ENCODE results near the gene TRPV5. TPM values are rescaled to one million over a fixed set of nuclear protein-coding genes. Genes with fewer than 3 reads are reported as not detected.

Gene TRPV5
- polyA plus RNA-seq, 1 donor = 0.73 TPM

GRCh38 chr7:142865766-142866165 lies 67.8 kb downstream of the TRPV5 start:
- Histone ChIP-seq H3K27me3 (ENCODE audit: control insufficient read depth, insufficient read depth, low read length) (no peaks in the 10 kb centered on the region), H3K27ac (ENCODE audit: low read length) (no peak overlapping the region), H3K36me3 (ENCODE audit: control insufficient read depth, insufficient read depth, low read length) (no peaks in the 10 kb centered on the region), H3K4me3 (ENCODE audit: low read length) (no peak overlapping the region), H3K4me1 (ENCODE audit: control insufficient read depth, insufficient read depth, low read length) (no peaks in the 10 kb centered on the region), H3K9me3 (ENCODE audit: control insufficient read depth, low read depth, low read length) (peaks cover 2% of the 10 kb centered on the region)
- no CpG with 5 or more reads among the region's 13 CpGs for WGBS (ENCODE audit: insufficient coverage, low lambda C conversion rate)
- DNase-seq = no peak

- H3K4me1 ChIP-seq (ENCODE audit: control insufficient read depth, insufficient read depth, low read length) = no peaks in the 10 kb centered on the region
- no peaks in the 10 kb centered on the region for H3K36me3 ChIP-seq (ENCODE audit: control insufficient read depth, insufficient read depth, low read length)
- DNase-seq = no peak
- no peak overlapping the region for H3K4me3 ChIP-seq (ENCODE audit: low read length)
- H3K9me3 ChIP-seq (ENCODE audit: control insufficient read depth, low read depth, low read length) = peaks cover 2% of the 10 kb centered on the region
- no CpG with 5 or more reads among the region's 14 CpGs for WGBS (ENCODE audit: insufficient coverage, low lambda C conversion rate)
- no peak overlapping the region for H3K27ac ChIP-seq (ENCODE audit: low read length)
- no peaks in the 10 kb centered on the region for H3K27me3 ChIP-seq (ENCODE audit: control insufficient read depth, insufficient read depth, low read length)
Observed at GRCh38 chr7:142864980-142865747, 68.4 kb downstream of the TRPV5 start.

GRCh38 chr7:142863891-142864685 lies 69.5 kb downstream of the TRPV5 start:
- DNase-seq = no peak
- WGBS (ENCODE audit: insufficient coverage, low lambda C conversion rate) = no CpG with 5 or more reads among the region's 37 CpGs

GRCh38 chr7:142862786-142863400 lies 70.7 kb downstream of the TRPV5 start:
- no CpG with 5 or more reads among the region's 7 CpGs for WGBS (ENCODE audit: insufficient coverage, low lambda C conversion rate)
- no peak for DNase-seq
- Histone ChIP-seq H3K36me3 (ENCODE audit: control insufficient read depth, insufficient read depth, low read length) (no peaks in the 10 kb centered on the region), H3K4me3 (ENCODE audit: low read length) (no peak overlapping the region), H3K4me1 (ENCODE audit: control insufficient read depth, insufficient read depth, low read length) (no peaks in the 10 kb centered on the region), H3K27ac (ENCODE audit: low read length) (no peak overlapping the region), H3K9me3 (ENCODE audit: control insufficient read depth, low read depth, low read length) (no peaks in the 10 kb centered on the region), H3K27me3 (ENCODE audit: control insufficient read depth, insufficient read depth, low read length) (no peaks in the 10 kb centered on the region)

More at GRCh38 chr7:142863891-142864685, 69.5 kb downstream of the TRPV5 start:
- H3K27ac ChIP-seq (ENCODE audit: low read length) = no peak overlapping the region
- no peak overlapping the region for H3K4me3 ChIP-seq (ENCODE audit: low read length)
- H3K27me3 ChIP-seq (ENCODE audit: control insufficient read depth, insufficient read depth, low read length) = no peaks in the 10 kb centered on the region
- H3K9me3 ChIP-seq (ENCODE audit: control insufficient read depth, low read depth, low read length) = peaks cover 2% of the 10 kb centered on the region
- H3K4me1 ChIP-seq (ENCODE audit: control insufficient read depth, insufficient read depth, low read length) = no peaks in the 10 kb centered on the region
- no peaks in the 10 kb centered on the region for H3K36me3 ChIP-seq (ENCODE audit: control insufficient read depth, insufficient read depth, low read length)

- WGBS (ENCODE audit: insufficient coverage, low lambda C conversion rate) = no CpG with 5 or more reads among the region's 4 CpGs
- Histone ChIP-seq H3K27me3 (ENCODE audit: control insufficient read depth, insufficient read depth, low read length) (peaks cover 3% of the 10 kb centered on the region), H3K4me1 (ENCODE audit: control insufficient read depth, insufficient read depth, low read length) (no peaks in the 10 kb centered on the region), H3K9me3 (ENCODE audit: control insufficient read depth, low read depth, low read length) (no peaks in the 10 kb centered on the region), H3K4me3 (ENCODE audit: low read length) (no peak overlapping the region), H3K27ac (ENCODE audit: low read length) (no peak overlapping the region), H3K36me3 (ENCODE audit: control insufficient read depth, insufficient read depth, low read length) (no peaks in the 10 kb centered on the region)
- DNase-seq = no peak
Observed at GRCh38 chr7:142862351-142862750, 71.2 kb downstream of the TRPV5 start.

GRCh38 chr7:142860968-142861367 lies 72.6 kb downstream of the TRPV5 start:
- H3K36me3 ChIP-seq (ENCODE audit: control insufficient read depth, insufficient read depth, low read length) = no peaks in the 10 kb centered on the region
- H3K4me3 ChIP-seq (ENCODE audit: low read length) = no peak overlapping the region
- H3K9me3 ChIP-seq (ENCODE audit: control insufficient read depth, low read depth, low read length) = no peaks in the 10 kb centered on the region
- no peak for DNase-seq
- no peaks in the 10 kb centered on the region for H3K4me1 ChIP-seq (ENCODE audit: control insufficient read depth, insufficient read depth, low read length)
- H3K27me3 ChIP-seq (ENCODE audit: control insufficient read depth, insufficient read depth, low read length) = peaks cover 11% of the 10 kb centered on the region
- WGBS (ENCODE audit: insufficient coverage, low lambda C conversion rate) = no CpG with 5 or more reads among the region's 3 CpGs
- no peak overlapping the region for H3K27ac ChIP-seq (ENCODE audit: low read length)

- H3K27me3 ChIP-seq (ENCODE audit: control insufficient read depth, insufficient read depth, low read length) = peaks cover 21% of the 10 kb centered on the region
- no peaks in the 10 kb centered on the region for H3K36me3 ChIP-seq (ENCODE audit: control insufficient read depth, insufficient read depth, low read length)
- no peaks in the 10 kb centered on the region for H3K4me1 ChIP-seq (ENCODE audit: control insufficient read depth, insufficient read depth, low read length)
- no peak overlapping the region for H3K4me3 ChIP-seq (ENCODE audit: low read length)
- DNase-seq = no peak
- no peak overlapping the region for H3K27ac ChIP-seq (ENCODE audit: low read length)
- H3K9me3 ChIP-seq (ENCODE audit: control insufficient read depth, low read depth, low read length) = no peaks in the 10 kb centered on the region
- 81% methylated on average over 3 of the region's 5 CpGs for WGBS (ENCODE audit: insufficient coverage, low lambda C conversion rate)
Observed at GRCh38 chr7:142859829-142860228, 73.7 kb downstream of the TRPV5 start.

GRCh38 chr7:142859411-142859810 lies 74.1 kb downstream of the TRPV5 start:
- DNase-seq = no peak
- no peaks in the 10 kb centered on the region for H3K36me3 ChIP-seq (ENCODE audit: control insufficient read depth, insufficient read depth, low read length)

More at GRCh38 chr7:142859411-142859810, 74.1 kb downstream of the TRPV5 start:
- no peaks in the 10 kb centered on the region for H3K4me1 ChIP-seq (ENCODE audit: control insufficient read depth, insufficient read depth, low read length)
- H3K9me3 ChIP-seq (ENCODE audit: control insufficient read depth, low read depth, low read length) = no peaks in the 10 kb centered on the region
- H3K27me3 ChIP-seq (ENCODE audit: control insufficient read depth, insufficient read depth, low read length) = peaks cover 23% of the 10 kb centered on the region
- H3K27ac ChIP-seq (ENCODE audit: low read length) = no peak overlapping the region
- no peak overlapping the region for H3K4me3 ChIP-seq (ENCODE audit: low read length)
